ENCODE measurements around the gene UBE3A.
"Not testable (repeated sequence)": the region's sequence is repeated elsewhere in the genome, so short reads cannot be mapped to it uniquely, and the experiment has no call there.

The UBE3A gene

DNA sequence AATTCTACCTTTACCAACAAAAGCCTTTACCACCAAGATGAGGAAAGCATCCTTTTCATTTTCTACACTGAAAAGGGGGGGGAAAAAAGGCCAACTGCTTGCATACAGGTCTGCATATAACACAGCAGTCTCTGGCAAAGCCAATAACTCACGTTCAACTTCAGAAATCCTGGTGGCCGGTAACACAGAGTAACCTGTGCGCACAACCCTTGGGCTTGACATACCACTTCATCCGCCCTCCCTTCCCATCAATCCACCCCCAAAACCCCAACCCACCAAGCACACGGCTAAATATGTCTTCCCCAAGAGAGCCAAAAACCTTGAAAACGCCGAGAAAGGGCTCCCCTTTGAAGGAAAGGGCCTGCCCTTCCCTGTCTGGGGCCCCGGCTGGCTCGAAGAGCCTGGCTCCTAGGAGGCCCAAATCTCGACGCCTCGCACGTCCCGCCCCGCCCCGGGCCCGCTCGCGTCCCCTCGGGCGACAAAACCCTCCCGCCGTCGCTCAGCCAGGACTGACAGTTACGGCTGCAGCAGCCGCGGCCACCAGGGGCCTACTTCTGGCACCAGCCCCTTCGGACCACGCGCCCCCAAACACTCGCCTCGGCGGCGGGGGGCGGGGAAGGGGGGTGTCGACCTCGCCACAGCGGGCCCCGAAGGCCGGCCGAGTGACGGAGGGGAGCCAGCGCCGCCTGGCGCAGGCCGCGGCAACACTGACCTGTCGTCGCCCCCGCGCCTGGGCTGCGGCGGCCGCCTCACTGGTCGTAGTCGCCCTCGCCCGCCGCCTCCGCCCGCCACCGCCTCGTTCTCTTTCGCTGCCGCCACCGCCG is 835 bp downstream of the UBE3A start:
- DNase-seq, result peak; percentile 47

DNA sequence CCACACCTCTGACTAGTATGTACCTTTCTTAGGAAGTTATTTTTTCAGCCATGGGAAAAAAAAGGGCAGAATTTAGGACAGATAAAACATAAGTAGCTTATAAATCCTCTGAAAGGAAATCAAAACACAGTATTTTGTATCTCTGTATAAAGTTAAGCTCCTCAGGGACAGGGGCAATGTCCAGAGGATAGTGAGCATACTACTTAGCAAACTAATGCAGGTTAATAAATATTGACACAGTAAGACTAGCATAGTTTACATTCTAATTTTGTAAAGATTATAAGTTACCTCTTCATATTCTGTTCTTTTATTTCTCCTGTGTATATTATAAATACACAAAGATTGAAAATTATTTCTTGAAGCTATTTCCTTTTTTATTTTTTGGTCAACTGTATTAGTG is 2.1 kb downstream of the UBE3A start:
- no peak for DNase-seq

DNA sequence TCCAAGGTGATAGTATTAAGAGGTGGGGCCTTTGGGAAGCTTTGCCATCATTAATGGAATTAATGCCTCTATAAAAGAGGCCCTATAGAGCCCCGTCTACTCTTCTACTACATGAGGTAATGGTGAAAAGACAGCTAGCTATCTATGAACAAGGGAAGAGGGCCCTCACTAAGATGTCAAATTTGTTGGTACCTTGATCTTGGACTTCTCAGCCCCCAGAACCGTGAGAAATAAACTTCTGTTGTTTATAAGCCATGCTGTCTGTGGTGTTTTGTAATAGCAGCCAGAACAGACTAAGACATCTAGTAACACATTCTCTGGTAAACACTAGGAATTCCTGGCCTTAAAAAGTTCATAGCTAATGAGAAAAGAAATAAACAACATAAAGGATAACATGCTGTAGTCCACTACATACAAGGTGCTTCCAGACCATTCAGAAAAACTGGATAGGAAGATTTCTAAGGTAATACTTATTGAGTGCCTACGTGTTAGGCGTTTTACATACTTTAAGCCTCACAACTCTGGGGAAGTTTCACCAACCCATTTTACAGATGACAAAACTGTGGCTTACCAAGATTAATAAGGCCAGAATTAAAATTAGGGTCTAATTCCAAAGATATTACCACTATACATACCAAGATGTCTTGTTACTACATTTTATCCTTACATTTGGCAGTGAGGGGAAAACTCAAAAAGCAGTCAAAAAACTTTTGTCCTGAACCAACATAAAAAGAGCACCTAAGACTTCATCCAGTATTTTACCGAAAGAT is 3.2 kb downstream of the UBE3A start:
- DNase-seq, result no peak

DNA sequence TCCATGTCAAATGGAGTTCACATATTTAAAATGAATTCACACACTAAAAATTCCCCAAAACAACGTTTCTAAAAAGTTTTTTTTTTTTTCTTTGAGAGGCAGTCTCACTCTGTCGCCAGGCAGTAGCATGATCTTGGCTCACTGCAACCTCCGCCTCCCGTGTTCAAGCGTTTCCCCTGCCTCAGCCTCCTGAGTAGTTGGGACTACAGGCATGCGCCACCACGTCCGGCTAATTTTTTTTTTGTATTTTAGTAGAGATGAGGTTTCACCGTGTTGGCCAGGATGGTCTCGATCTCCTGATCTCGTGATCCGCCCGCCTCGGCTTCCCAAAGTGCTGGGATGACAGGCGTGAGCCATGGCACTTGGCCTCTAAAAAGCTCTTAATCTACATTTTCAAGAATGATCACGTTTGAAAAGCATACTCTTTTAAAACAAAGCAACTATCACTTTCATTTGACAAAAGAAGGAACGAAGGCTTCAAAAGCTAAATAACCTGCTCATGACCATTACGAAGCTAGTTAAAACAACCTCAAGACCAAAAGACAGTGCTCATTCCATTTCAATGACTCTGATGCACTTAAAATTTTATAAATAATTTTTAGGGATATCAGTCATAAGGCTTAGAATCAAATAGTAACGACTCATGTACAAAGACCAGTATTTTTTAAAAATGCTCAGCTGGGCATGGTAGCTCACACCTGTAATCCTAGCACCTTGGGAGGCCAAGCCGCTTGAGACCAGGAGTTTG is 5.5 kb downstream of the UBE3A start:
- DNase-seq, result no peak

DNA sequence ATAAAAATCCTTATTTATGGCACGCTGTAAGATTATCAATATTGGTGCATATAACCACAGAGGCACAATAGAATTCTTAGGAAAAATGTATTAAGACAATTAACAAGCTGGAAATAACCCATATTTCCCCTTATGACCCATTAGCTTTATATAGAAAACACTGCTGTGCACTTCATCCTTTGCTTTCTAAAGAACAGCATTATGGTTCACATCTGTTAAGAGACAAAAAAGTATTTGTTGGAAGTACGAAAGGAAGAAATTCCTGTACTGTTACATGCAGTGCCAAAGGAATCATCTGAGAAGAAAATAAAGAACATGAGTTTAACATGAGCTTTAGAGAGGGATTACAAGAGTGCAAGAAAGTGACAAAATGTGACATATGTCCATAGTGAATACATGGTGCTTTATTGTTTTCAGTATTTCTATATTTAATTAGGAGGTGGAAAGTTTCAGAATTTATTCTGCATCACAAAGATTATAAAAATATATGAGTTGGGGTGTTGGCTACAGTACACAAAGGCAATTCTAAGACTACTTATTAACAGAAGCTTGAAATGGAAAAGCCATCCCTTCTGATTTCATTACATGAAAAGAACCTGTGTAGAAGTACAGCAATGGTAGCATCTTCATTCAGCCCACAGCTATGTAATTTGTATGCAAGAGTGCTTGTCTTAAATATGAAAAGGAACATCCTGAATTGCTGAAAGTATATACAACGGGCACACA is 6.8 kb downstream of the UBE3A start:
- no peak for DNase-seq

DNA sequence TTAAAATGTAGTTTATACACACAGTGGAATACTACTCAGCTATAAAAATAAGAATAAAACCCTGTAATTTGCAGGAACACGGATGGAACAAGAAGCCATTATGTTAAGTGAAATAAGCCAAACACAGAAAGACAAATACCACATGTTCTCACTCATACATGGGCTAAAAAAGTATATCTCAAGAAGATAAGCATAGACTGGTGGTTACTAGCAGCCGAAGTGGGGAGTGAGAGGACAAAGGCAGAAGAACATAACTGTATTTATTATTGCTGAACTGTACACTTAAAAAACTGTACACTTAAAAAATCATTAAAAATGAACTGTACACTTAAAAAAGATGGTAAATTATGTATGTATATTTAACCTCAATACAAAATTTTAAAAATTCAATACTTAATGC is 11.0 kb downstream of the UBE3A start:
- DNase-seq, result no peak

DNA sequence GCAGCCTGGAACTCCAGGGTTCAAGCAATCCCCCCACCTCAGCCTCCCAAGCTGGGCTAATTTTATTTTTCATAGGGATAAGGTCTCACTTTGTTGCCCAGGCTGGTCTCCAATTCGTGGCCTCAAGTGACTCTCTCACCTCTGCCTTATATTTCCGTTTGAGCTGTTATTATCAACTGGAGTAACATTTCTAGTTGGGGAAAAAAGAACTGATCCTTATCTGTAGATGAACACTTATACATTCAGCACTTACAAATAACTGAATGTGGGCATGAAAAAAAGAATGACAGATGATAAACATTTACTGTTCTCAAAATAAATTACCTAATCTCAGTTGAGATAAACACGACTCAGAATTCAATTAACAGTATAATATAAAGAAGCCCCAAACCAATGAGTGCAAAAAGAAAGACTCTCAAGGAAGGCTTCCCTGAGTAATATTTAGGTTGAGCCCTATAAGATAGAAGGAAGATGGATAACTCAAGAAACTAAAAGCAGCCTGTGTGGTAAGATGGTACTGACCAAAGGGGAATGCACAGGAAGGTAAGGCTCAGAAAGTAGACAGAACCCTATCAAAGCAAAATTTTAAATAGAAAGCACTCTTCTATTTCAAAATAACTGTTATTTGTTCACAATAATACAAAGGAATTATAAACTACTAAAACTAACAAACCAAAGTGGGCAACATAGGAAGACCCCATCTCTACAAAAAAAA is 11.8 kb downstream of the UBE3A start:
- DNase-seq, result no peak

DNA sequence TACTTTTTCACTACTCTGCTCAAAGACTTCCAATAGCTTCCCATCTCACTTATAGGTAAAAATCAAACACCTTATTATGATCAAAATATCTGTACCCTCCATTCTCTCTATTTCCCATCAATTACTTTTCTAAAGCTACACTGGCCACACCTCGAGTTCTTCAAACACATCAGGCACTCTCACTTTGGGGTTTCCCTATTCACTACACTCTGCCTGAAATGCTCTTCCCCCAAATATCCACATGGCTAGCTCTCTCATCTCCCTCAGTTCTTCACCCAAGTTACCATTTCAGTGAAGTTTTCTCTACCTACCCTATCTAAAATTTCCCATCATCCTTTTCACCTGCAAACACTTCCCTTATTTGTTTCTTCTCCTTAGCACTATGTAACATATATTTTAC is 14.8 kb downstream of the UBE3A start:
- DNase-seq, result no peak

DNA sequence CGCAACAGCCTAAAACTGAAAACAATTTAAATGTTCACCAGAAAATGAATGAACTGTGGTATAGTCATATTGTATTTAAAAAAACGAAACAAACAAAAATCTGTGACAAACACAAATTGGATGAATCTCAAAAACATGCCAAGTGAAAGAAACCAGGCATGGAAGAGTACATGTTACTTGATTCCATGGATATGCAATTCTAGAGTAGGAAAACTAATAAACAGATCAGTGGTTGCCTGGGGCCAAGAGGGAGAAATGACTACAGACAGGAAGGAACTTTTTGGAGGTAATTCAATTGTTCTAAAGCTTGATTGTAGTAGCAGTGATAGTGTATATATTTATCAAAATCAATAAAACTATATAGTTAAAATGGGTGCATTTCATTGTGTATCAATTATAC is 16.8 kb downstream of the UBE3A start:
- no peak for DNase-seq

DNA sequence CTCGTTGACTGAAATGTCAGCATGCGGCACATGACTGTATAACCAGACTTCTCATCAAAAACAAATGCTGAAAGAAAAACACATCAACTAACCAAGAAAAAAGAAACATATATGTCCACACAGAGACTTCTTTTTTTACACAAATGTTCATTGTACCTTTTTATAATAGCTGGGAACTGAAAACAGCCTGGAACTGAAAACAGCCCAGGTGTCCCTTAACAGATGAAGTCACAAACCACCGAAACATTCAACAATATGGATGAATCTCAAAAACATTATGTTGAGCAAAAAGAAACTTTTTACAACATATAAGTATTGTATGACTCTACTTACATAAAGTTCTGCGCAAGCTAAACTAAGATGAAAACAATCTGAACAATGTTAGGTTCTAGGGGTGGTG is 20.6 kb downstream of the UBE3A start:
- DNase-seq, result no peak

DNA sequence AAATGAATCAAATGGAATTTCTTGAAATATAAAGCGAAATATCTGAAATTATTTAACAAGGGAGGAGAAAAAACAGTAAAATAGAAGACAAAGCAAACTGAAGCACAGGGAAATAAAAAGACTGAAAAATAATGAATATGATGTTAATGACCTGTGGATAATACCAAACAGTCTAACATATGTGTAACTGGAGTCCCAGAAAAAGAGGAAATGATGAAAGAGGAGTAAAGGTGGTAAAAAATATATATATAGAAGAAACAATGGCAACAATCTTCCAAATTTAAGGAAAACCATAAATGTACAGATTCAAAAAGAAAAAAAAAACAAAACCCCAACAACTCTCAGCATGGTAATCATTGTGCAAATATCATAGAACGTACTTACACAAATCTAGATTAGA is 21.2 kb downstream of the UBE3A start:
- DNase-seq, result no peak

DNA sequence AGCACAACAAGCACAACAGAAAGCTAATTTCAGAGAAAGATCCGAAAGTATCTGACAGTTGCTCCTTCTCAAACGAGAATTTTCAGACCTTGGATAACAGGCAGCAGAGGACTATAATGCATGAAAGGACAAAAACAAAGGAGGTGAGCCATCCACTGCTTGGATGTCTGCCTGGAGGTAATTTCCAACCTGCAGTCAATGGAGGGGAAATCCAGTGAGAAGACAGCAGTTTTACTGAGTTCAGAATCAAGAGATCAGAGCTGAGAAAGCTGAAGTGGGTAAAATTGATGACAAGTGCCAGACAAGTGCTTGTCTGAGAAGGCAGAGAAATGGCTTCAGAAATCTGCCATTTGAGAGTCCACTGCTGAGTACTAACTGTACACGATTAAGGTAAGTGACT is 22.1 kb downstream of the UBE3A start:
- peak; percentile 62 for DNase-seq

DNA sequence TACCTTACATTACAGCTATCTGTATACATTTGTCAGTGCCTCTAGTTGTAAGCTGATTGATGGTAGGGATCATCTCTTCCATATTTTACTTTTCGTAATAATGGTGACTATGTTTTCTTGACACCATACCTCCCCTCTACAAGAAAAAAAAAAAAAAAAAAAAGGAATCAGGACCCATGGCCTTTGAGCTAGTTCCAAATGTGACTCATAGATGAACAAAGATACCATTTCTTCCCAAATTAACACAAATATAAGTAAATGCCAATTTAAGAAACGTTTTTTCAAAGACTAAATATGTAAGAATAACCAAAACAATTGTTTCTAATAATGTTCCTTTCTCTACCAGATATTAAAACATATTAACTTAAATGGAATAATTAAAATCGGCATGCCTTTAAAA is 23.1 kb downstream of the UBE3A start:
- no peak for DNase-seq

DNA sequence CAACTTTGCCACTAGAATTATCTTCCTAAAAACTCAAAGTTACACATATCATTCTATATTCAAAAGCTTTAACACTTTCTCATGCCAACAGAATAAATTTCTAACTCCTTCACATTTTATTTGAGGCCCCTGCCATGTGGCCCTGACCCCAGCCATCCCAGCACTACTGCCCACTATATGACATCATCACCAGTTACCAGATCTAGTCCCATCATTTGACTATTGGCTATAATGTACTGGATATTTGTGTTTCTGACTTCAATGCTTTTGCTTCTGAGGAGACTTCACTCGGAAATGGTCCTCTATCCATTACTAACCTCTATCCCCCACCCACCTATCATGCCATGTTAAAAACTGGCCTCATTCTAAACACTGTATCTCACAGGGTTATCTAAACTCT is 23.6 kb downstream of the UBE3A start:
- no peak for DNase-seq

DNA sequence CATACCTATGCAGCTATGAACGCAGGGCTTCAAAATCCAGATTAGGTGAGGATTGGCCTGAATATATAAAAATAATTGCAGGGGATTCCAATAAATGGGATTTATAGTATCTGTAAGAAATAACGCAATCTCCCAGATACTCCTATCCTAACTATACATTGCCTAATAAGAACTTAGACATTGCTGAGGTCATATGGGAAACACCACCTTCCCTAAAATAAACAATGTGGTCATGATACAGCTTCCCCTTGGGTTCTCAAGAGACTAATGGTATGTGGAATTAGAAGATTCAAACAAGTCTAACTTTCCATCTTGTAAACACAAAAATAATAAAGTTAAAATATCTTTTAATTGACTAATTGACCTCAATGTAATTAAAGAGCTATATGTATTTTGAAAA is 28.2 kb downstream of the UBE3A start:
- DNase-seq, result no peak

DNA sequence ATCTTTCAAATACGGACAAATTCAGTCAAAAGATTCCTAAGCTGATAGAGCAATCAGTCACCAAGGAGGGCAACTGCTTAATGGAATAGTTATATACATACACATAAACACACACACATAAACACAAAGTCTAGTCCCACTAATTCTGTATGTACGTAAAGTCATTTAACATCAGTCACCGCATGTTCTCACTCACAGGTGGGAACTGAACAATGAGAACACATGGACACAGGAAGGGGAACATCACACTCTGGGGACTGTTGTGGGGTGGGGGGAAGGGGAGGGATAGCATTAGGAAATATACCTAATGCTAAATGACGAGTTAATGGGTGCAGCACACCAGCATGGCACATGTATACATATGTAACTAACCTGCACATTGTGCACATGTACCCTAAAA is 29.1 kb downstream of the UBE3A start:
- not testable (repeated sequence) for DNase-seq

DNA sequence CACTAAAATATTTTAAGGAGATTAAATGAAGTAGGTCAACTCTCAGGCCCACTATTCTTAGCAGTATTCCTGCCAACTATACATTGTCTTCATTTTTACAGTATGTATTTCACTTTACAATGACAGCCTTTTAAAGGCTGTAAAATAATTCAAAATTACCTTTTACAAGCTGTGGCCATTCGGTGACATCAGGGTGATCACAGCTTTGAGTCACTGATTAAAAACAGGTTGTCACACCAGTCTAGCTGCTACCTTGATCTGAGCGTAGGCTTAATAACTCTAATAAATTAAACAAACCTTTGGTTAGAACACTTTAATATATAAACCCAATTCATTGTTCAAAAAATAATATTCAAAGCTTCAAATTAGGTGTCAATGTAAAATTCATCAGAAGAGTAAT is 29.9 kb downstream of the UBE3A start:
- DNase-seq, result no peak

DNA sequence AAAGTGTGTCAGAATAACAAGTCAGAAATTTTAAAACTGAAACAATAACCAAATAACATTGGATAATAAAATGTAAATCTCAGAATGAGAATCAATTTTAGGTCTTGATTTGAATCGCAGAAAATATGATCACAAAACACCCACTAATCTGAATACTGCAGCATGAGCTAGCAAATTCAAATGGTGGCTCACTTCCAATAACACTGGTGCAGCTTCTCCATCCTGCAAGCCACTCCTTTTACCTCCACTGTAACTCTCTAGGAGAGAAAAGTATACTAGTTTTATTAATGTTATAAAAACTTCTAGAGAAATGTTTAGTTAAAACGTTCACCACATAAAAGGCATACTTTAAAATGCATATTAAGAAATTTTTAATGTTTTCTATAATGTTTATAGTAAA is 30.4 kb downstream of the UBE3A start:
- DNase-seq, result no peak

DNA sequence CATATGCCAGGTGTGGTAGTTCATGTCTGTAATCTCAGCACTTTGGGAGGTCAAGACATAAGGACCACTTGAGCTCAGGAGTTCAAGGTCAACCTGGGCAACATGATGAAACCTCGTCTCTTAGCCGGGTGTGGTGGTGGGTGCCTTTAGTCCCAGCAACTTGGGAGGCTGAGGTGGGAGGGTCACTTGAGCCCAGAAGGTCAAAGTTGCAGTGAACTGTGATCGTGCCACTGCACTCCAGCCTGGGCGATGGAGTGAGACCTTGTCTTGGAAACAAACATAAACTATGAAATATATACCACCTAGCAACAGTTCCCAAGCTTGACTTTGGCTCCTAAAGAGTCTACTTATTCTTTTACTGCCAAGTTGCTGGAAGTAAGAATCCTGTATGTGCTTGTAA is 30.9 kb downstream of the UBE3A start:
- DNase-seq, result no peak

DNA sequence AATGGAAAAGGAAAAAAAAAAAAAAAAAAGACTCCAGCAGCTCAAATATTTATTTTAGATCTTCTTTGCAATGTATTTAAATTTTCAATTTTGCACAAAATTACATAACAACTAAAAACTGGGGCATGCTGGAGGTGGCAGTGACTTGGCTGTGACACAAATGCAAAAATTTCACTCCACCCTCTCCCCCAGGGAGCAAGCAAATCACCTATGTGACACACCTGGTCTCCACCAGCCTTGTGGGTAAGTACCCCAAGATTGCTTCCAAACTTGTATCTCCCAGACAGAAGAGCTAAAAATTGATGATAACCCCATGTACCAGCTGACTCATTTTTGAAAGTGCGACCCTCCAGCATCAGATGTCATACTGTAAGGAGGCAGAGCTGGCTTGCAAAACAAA is 32.0 kb downstream of the UBE3A start:
- no peak for DNase-seq

DNA sequence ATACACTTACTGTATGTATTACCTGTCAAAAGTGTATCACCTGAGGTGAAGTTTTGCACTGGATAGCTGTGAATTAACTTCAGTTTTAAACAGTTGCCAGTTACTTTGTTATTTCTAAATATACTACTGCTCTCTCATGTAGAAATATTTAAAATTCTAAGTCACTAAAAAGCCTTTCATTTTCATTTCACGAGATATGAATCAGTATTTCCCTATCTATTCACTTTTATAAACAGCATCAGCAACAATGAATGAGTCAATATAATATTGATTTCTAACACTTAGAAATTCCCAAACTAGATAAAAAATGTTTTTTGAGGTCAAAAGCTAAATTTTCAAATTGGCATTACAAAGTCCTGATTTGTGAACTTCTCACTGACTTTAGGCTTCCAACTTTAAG is 32.6 kb downstream of the UBE3A start:
- DNase-seq, result no peak

DNA sequence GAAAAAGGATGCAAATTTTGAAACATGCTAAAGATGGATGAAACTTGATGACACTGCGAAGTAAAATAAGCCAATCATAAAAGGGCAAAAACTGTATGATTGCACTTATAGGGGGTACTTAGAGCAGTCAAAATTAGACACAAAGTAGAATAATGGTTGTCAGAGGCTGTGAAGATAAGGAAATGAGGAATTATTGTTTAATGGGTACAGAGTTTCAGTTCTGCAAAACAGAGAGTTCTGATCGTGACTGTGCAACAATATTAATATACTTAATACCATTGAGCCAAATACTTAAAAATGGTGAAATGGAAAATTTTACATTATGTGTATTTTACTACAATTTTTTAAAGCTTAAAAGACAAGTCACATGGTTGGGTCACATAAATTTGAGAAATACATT is 35.1 kb downstream of the UBE3A start:
- no peak for DNase-seq

DNA sequence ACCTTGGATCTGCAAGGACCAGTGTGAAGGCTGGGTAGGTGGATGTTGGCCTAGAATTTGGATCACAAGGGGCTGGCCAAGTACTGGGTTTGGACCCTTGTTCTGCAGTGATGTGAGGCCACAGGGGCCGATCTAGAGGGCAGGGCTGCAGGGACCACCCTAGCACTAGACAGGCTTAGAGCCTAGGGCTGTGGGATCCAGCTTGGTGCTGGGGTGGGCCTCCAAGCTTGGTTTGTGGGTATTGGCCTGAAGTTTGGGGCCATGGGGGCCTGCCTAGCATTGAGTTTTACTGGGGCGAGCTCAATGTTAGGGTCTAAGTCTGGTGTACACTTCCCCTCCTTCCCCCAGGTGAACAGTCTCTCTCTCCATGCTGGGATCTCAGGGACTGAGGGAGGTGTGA is 36.5 kb downstream of the UBE3A start:
- no peak for DNase-seq

Measured in NCI-H1092 treated with DMSO at 0.1 percent for 48 hours (cell line).